HepG2 (cell line): ENCODE results near the gene BCL6. TPM values are rescaled to one million over a fixed set of nuclear protein-coding genes. Genes with fewer than 3 reads are reported as not detected.

ENCODE experiments used
- ATF7 ChIP-seq, 2 experiments: fragments of 450-650 bp in 1 of 2; sonication (generic) in 1 of 2; formaldehyde crosslinking in 1 of 2; IDR thresholded peaks; 2 replicates each; pipeline versions ENCODE4 v1.4.0 to v1.6.1; 2016 to 2020; ENCODE audit warnings: antibody characterized with exemption in 1 of 2, mild to moderate bottlenecking in 1 of 2, missing genetic modification reagents in 1 of 2
- FOXA3 ChIP-seq: IDR thresholded peaks from 2 replicates; pipeline ENCODE4 v1.6.1; 2016; ENCODE audit warnings: missing genetic modification reagents, missing compliant biosample characterization
- GATAD2A ChIP-seq: IDR thresholded peaks from 2 replicates; pipeline ENCODE4 v1.6.1; 2016
- HNF4G ChIP-seq, 2 experiments: sonication (generic) in 1 of 2; formaldehyde crosslinking in 1 of 2; IDR thresholded peaks; 2 replicates each; pipeline versions ENCODE4 v1.4.0 to v1.6.1; 2011 to 2020; ENCODE audit warnings: borderline replicate concordance in 2 of 2, low read depth in 2 of 2, mild to moderate bottlenecking in 2 of 2, low read length in 1 of 2, missing genetic modification reagents in 1 of 2, moderate library complexity in 1 of 2
- NFIB ChIP-seq: sonication (generic); formaldehyde crosslinking; IDR thresholded peaks from 2 replicates; pipeline ENCODE4 v1.9.0; 2021; ENCODE audit warnings: missing genetic modification reagents, mild to moderate bottlenecking, borderline replicate concordance
- POGZ ChIP-seq: sonication (generic); formaldehyde crosslinking; IDR thresholded peaks from 2 replicates; pipeline ENCODE4 v1.4.0; 2020; ENCODE audit warnings: mild to moderate bottlenecking, missing genetic modification reagents
- RELA ChIP-seq: sonication (generic); formaldehyde crosslinking; IDR thresholded peaks from 2 replicates; pipeline ENCODE4 v1.4.0; 2020; ENCODE audit warnings: missing genetic modification reagents
- TGIF2 ChIP-seq: IDR thresholded peaks from 2 replicates; pipeline ENCODE4 v1.6.1; 2016; ENCODE audit warnings: control low read depth, missing compliant biosample characterization
- ZBTB7B ChIP-seq: sonication (generic); formaldehyde crosslinking; IDR thresholded peaks from 2 replicates; pipeline ENCODE4 v1.4.0; 2020; ENCODE audit warnings: missing genetic modification reagents
- ZNF12 ChIP-seq: sonication (generic); formaldehyde crosslinking; IDR thresholded peaks from 2 replicates; pipeline ENCODE4 v1.5.0; 2020; ENCODE audit warnings: missing genetic modification reagents
- ZNF124 ChIP-seq: sonication (generic); formaldehyde crosslinking; IDR thresholded peaks from 2 replicates; pipeline ENCODE4 v1.4.0; 2020; ENCODE audit warnings: missing genetic modification reagents
- ZNF350 ChIP-seq: sonication (generic); formaldehyde crosslinking; IDR thresholded peaks from 2 replicates; pipeline ENCODE4 v1.4.0; 2020; ENCODE audit warnings: mild to moderate bottlenecking, low read depth, missing genetic modification reagents, borderline replicate concordance
- ZNF430 ChIP-seq: sonication (generic); formaldehyde crosslinking; IDR thresholded peaks from 2 replicates; pipeline ENCODE4 v1.9.0; 2021; ENCODE audit warnings: mild to moderate bottlenecking, missing genetic modification reagents
- ZNF850 ChIP-seq: sonication (generic); formaldehyde crosslinking; conservative IDR thresholded peaks from 2 replicates; pipeline ENCODE4 v1.9.0; 2021; ENCODE audit warnings: mild to moderate bottlenecking, missing genetic modification reagents
- polyA plus RNA-seq, 8 experiments: library from polyadenylated mRNA; depleted of rRNA in 3 of 8; stranded (reverse) in 7 of 8; unstranded in 1 of 8; fragments of >200 nt; fragmentation: Illumina TruSeq in 4 of 8; extraction: Trizol in 4 of 8; gene quantifications; 2 replicates each; pipeline versions ENCODE4 v1.2.1 to v1.2.3, GENCODE V29; 2011 to 2016; ENCODE audit warnings: low read depth in 4 of 8, missing spikeins in 1 of 8, mixed read lengths in 1 of 8; ENCODE audit not compliant: insufficient read depth in 1 of 8
- total RNA-seq, 5 experiments: library from RNA; depleted of rRNA; stranded (reverse); fragments of >200 nt; fragmentation: Illumina TruSeq; extraction: Trizol; gene quantifications; 2 replicates each; pipeline ENCODE4 v1.2.3, GENCODE V29; 2016; ENCODE audit warnings: low read depth in 1 of 5
- TF ChIP-seq, protein P1 (sequence below): IDR thresholded peaks from 2 replicates; pipeline ENCODE4 v1.6.1; 2018; ENCODE audit warnings: missing genetic modification reagents, mild to moderate bottlenecking, missing compliant biosample characterization
- TF ChIP-seq, protein P2 (sequence below): sonication (generic); formaldehyde crosslinking; IDR thresholded peaks from 2 replicates; pipeline ENCODE4 v1.5.0; 2020; ENCODE audit warnings: mild to moderate bottlenecking, missing genetic modification reagents, borderline replicate concordance
- TF ChIP-seq, protein P3 (sequence below): sonication (generic); formaldehyde crosslinking; IDR thresholded peaks from 2 replicates; pipeline ENCODE4 v1.5.0; 2020; ENCODE audit warnings: mild to moderate bottlenecking, missing genetic modification reagents
- TF ChIP-seq, protein P4 (sequence below): sonication (generic); formaldehyde crosslinking; IDR thresholded peaks from 2 replicates; pipeline ENCODE4 v1.4.0; 2020; ENCODE audit warnings: missing genetic modification reagents

The BCL6 gene
- total and polyA plus RNA-seq, 2 of the 13 experiments (the other 11 are each of a cell fraction or from before 2014, with no cell fraction given), result 21.2 to 53.7 TPM

DNA sequence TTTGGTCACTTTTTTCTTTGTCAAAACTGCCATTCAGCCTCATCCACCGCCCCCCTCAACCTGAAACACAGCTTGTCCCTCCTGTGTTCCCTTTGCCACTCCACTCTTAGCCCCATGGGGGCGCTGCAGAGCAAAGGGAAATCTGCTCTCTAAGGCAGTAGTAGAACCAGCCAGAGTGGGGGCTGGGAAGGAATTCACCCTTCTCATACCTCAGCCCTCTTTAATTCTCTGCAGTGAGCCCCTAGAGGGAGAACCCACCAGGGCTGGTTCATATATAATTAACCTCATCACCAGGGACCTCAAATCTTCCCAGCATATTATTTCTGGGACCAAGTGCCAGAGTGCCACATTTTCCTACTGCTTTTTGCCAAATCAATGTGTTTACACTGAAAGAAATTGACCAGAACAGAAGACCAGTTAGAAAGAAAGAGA, 2.8 kb upstream of the BCL6 start (continued):
- TF ChIP-seq, protein P1, sequence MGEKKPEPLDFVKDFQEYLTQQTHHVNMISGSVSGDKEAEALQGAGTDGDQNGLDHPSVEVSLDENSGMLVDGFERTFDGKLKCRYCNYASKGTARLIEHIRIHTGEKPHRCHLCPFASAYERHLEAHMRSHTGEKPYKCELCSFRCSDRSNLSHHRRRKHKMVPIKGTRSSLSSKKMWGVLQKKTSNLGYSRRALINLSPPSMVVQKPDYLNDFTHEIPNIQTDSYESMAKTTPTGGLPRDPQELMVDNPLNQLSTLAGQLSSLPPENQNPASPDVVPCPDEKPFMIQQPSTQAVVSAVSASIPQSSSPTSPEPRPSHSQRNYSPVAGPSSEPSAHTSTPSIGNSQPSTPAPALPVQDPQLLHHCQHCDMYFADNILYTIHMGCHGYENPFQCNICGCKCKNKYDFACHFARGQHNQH (CRISPR knock-in tag), result peak; percentile 59; the same call in 1 of the 2 replicates
- TF ChIP-seq ZNF850 (no peak), TGIF2 (CRISPR knock-in tag) (0 out of 2 replicates have a peak, but pooled peaks have one; percentile 40), ATF7 (IDR thresholded peaks at IDR 0.05) (no peak), ATF7 (CRISPR knock-in tag; IDR thresholded peaks at IDR 0.05) (no peak), NFIB (CRISPR knock-in tag) (no peak), FOXA3 (peak; percentile 49), GATAD2A (CRISPR knock-in tag) (peak; percentile 85), ZNF430 (CRISPR knock-in tag) (peak; percentile 69), ZNF350 (peak; percentile 36; the same call in 1 of the 2 replicates), ZNF124 (no peak), RELA (CRISPR knock-in tag) (no peak), HNF4G (IDR thresholded peaks at IDR 0.05; ENCODE audit: borderline replicate concordance, low read depth, low read length) (no peak; the same call in 1 of the 2 replicates), HNF4G (CRISPR knock-in tag; IDR thresholded peaks at IDR 0.05; ENCODE audit: borderline replicate concordance, low read depth) (no peak), ZBTB7B (CRISPR knock-in tag) (peak; percentile 36; the same call in 1 of the 2 replicates), POGZ (CRISPR knock-in tag) (peak; percentile 80), ZNF12 (no peak)
- TF ChIP-seq, protein P2, sequence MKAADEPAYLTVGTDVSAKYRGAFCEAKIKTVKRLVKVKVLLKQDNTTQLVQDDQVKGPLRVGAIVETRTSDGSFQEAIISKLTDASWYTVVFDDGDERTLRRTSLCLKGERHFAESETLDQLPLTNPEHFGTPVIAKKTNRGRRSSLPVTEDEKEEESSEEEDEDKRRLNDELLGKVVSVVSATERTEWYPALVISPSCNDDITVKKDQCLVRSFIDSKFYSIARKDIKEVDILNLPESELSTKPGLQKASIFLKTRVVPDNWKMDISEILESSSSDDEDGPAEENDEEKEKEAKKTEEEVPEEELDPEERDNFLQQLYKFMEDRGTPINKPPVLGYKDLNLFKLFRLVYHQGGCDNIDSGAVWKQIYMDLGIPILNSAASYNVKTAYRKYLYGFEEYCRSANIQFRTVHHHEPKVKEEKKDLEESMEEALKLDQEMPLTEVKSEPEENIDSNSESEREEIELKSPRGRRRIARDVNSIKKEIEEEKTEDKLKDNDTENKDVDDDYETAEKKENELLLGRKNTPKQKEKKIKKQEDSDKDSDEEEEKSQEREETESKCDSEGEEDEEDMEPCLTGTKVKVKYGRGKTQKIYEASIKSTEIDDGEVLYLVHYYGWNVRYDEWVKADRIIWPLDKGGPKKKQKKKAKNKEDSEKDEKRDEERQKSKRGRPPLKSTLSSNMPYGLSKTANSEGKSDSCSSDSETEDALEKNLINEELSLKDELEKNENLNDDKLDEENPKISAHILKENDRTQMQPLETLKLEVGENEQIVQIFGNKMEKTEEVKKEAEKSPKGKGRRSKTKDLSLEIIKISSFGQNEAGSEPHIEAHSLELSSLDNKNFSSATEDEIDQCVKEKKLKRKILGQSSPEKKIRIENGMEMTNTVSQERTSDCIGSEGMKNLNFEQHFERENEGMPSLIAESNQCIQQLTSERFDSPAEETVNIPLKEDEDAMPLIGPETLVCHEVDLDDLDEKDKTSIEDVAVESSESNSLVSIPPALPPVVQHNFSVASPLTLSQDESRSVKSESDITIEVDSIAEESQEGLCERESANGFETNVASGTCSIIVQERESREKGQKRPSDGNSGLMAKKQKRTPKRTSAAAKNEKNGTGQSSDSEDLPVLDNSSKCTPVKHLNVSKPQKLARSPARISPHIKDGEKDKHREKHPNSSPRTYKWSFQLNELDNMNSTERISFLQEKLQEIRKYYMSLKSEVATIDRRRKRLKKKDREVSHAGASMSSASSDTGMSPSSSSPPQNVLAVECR (CRISPR knock-in tag), result no peak; the same call in 1 of the 2 replicates
- TF ChIP-seq, protein P3, sequence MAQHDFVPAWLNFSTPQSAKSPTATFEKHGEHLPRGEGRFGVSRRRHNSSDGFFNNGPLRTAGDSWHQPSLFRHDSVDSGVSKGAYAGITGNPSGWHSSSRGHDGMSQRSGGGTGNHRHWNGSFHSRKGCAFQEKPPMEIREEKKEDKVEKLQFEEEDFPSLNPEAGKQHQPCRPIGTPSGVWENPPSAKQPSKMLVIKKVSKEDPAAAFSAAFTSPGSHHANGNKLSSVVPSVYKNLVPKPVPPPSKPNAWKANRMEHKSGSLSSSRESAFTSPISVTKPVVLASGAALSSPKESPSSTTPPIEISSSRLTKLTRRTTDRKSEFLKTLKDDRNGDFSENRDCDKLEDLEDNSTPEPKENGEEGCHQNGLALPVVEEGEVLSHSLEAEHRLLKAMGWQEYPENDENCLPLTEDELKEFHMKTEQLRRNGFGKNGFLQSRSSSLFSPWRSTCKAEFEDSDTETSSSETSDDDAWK (CRISPR knock-in tag), result no peak
- TF ChIP-seq, protein P4, sequence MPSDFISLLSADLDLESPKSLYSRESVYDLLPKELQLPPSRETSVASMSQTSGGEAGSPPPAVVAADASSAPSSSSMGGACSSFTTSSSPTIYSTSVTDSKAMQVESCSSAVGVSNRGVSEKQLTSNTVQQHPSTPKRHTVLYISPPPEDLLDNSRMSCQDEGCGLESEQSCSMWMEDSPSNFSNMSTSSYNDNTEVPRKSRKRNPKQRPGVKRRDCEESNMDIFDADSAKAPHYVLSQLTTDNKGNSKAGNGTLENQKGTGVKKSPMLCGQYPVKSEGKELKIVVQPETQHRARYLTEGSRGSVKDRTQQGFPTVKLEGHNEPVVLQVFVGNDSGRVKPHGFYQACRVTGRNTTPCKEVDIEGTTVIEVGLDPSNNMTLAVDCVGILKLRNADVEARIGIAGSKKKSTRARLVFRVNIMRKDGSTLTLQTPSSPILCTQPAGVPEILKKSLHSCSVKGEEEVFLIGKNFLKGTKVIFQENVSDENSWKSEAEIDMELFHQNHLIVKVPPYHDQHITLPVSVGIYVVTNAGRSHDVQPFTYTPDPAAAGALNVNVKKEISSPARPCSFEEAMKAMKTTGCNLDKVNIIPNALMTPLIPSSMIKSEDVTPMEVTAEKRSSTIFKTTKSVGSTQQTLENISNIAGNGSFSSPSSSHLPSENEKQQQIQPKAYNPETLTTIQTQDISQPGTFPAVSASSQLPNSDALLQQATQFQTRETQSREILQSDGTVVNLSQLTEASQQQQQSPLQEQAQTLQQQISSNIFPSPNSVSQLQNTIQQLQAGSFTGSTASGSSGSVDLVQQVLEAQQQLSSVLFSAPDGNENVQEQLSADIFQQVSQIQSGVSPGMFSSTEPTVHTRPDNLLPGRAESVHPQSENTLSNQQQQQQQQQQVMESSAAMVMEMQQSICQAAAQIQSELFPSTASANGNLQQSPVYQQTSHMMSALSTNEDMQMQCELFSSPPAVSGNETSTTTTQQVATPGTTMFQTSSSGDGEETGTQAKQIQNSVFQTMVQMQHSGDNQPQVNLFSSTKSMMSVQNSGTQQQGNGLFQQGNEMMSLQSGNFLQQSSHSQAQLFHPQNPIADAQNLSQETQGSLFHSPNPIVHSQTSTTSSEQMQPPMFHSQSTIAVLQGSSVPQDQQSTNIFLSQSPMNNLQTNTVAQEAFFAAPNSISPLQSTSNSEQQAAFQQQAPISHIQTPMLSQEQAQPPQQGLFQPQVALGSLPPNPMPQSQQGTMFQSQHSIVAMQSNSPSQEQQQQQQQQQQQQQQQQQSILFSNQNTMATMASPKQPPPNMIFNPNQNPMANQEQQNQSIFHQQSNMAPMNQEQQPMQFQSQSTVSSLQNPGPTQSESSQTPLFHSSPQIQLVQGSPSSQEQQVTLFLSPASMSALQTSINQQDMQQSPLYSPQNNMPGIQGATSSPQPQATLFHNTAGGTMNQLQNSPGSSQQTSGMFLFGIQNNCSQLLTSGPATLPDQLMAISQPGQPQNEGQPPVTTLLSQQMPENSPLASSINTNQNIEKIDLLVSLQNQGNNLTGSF (CRISPR knock-in tag), result no peak
